ENCODE results near the gene BPIFB4. TPM values are rescaled to one million over a fixed set of nuclear protein-coding genes. Genes with fewer than 3 reads are reported as not detected.
"Not testable (repeated sequence)": the region's sequence is repeated elsewhere in the genome, so short reads cannot be mapped to it uniquely, and the experiment has no call there.

The BPIFB4 gene
- total and polyA plus RNA-seq, 10 donors, result not detected

GRCh38 chr20:33103556-33103955 lies 24.1 kb downstream of the BPIFB4 start:
- no peak for DNase-seq
- WGBS, 5 donors, result 86 to 91% (median 87%) methylated on average over 3 of the region's 3 CpGs
- H3K4me1 ChIP-seq, result no peaks in the 10 kb centered on the region
- no peak for TF ChIP-seq CTCF (IDR thresholded peaks at IDR 0.05 in 8 of 11, conservative IDR thresholded peaks at IDR 0.05 in 3 of 11)
- TF ChIP-seq POLR2A (IDR thresholded peaks at IDR 0.05), result no peak
- TF ChIP-seq POLR2AphosphoS5 (IDR thresholded peaks at IDR 0.05), result no peak
- intact Hi-C loops (cut with DNase I; ENCODE audit: low total_unique reads), result no loop called here
- no peak overlapping the region for H3K27ac ChIP-seq
- no peaks in the 10 kb centered on the region for H3K9me3 ChIP-seq
- H3K27me3 ChIP-seq (replicated peaks in 1 of 7), result peaks cover 0 to 22% (median 0%) of the 10 kb centered on the region in 7 donors
- no peak overlapping the region for H3K4me3 ChIP-seq
- no peaks in the 10 kb centered on the region for H3K36me3 ChIP-seq

- H3K4me1 ChIP-seq, result no peaks in the 10 kb centered on the region
Measured at GRCh38 chr20:33104336-33104735, 24.9 kb downstream of the BPIFB4 start.

GRCh38 chr20:33105316-33105924 lies 26.0 kb downstream of the BPIFB4 start:
- Histone ChIP-seq H3K27me3 (replicated peaks in 1 of 7) (peaks cover 0 to 22% (median 0%) of the 10 kb centered on the region in 7 donors), H3K36me3 (no peaks in the 10 kb centered on the region), H3K9me3 (no peaks in the 10 kb centered on the region), H3K4me1 (no peaks in the 10 kb centered on the region), H3K4me3 (no peak overlapping the region), H3K27ac (no peak overlapping the region)
- DNase-seq, result no peak
- intact Hi-C loops (cut with DNase I; ENCODE audit: low total_unique reads), result no loop called here
- 78 to 86% (median 80%) methylated on average over 7 to 8 of the region's 8 CpGs for WGBS, 5 donors
- no peak for TF ChIP-seq POLR2AphosphoS5 (IDR thresholded peaks at IDR 0.05)
- no peak for TF ChIP-seq CTCF (IDR thresholded peaks at IDR 0.05 in 8 of 11, conservative IDR thresholded peaks at IDR 0.05 in 3 of 11)
- no peak for TF ChIP-seq POLR2A (IDR thresholded peaks at IDR 0.05)

More at GRCh38 chr20:33104336-33104735, 24.9 kb downstream of the BPIFB4 start:
- intact Hi-C loops (cut with DNase I; ENCODE audit: low total_unique reads), result no loop called here
- no peak overlapping the region for H3K27ac ChIP-seq
- H3K27me3 ChIP-seq (replicated peaks in 1 of 7), result peaks cover 0 to 22% (median 0%) of the 10 kb centered on the region in 7 donors
- DNase-seq, result no peak
- TF ChIP-seq POLR2A (IDR thresholded peaks at IDR 0.05) (no peak), POLR2AphosphoS5 (IDR thresholded peaks at IDR 0.05) (no peak), CTCF (IDR thresholded peaks at IDR 0.05 in 8 of 11, conservative IDR thresholded peaks at IDR 0.05 in 3 of 11) (no peak)
- H3K9me3 ChIP-seq, result no peaks in the 10 kb centered on the region
- no peak overlapping the region for H3K4me3 ChIP-seq
- WGBS, 5 donors, result 74 to 100% (median 85%) methylated on average over 3 of the region's 3 CpGs
- H3K36me3 ChIP-seq, result no peaks in the 10 kb centered on the region

GRCh38 chr20:33106058-33106620 lies 26.7 kb downstream of the BPIFB4 start:
- H3K27me3 ChIP-seq (replicated peaks in 1 of 7), result peaks cover 0 to 22% (median 0%) of the 10 kb centered on the region in 7 donors
- 69 to 76% (median 75%) methylated on average over 7 of the region's 7 CpGs for WGBS, 5 donors
- intact Hi-C loops (cut with DNase I; ENCODE audit: low total_unique reads); H3K36me3 ChIP-seq; DNase-seq; H3K4me1 ChIP-seq; H3K27ac ChIP-seq; H3K4me3 ChIP-seq; H3K9me3 ChIP-seq: not testable (repeated sequence)
